ENCODE results near the gene KIF14.

DNA sequence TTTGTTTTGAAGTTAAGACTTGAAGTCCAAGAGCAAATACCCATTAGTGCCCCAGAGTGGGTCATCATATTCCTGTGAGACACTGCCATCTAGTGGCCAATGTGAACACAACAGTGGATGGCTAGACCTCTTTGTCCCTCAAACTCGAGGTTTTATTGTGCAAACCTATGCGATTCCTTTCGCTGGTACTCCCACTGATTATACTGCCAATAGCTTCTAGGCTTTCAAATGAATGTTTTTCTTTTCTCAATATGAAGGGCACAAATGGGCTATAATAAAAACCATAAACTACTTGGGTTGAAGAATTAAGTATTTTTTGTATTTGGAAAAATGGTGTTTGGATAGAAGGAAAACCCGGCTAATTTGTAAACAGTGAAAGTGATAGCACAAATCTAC lies 110.3 kb downstream of the KIF14 start:
- TF ChIP-seq RAD21 (CRISPR knock-in tag; IDR thresholded peaks at IDR 0.05) (peak; percentile 74), ZNF160 (CRISPR knock-in tag; IDR thresholded peaks at IDR 0.05) (no peak), ZNF558 (CRISPR knock-in tag; IDR thresholded peaks at IDR 0.05; ENCODE audit: borderline replicate concordance) (no peak), CHD2 (IDR thresholded peaks at IDR 0.05; ENCODE audit: low read depth, low read length) (no peak), TAF1 (CRISPR knock-in tag; IDR thresholded peaks at IDR 0.05) (no peak), ZNF343 (CRISPR knock-in tag; IDR thresholded peaks at IDR 0.05) (no peak), POLR2AphosphoS5 (IDR thresholded peaks at IDR 0.05; ENCODE audit: low read depth, low read length) (no peak), KDM4B (CRISPR knock-in tag; IDR thresholded peaks at IDR 0.05) (no peak), EP300 (IDR thresholded peaks at IDR 0.05; ENCODE audit: low read depth in 2 of 2, low read length in 2 of 2) (no peak), EP300 (CRISPR knock-in tag; IDR thresholded peaks at IDR 0.05; ENCODE audit: borderline replicate concordance) (no peak)
- TF ChIP-seq, protein P1, sequence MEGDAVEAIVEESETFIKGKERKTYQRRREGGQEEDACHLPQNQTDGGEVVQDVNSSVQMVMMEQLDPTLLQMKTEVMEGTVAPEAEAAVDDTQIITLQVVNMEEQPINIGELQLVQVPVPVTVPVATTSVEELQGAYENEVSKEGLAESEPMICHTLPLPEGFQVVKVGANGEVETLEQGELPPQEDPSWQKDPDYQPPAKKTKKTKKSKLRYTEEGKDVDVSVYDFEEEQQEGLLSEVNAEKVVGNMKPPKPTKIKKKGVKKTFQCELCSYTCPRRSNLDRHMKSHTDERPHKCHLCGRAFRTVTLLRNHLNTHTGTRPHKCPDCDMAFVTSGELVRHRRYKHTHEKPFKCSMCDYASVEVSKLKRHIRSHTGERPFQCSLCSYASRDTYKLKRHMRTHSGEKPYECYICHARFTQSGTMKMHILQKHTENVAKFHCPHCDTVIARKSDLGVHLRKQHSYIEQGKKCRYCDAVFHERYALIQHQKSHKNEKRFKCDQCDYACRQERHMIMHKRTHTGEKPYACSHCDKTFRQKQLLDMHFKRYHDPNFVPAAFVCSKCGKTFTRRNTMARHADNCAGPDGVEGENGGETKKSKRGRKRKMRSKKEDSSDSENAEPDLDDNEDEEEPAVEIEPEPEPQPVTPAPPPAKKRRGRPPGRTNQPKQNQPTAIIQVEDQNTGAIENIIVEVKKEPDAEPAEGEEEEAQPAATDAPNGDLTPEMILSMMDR (CRISPR knock-in tag; IDR thresholded peaks at IDR 0.05) = peak; percentile 88
- TF ChIP-seq, protein P2, sequence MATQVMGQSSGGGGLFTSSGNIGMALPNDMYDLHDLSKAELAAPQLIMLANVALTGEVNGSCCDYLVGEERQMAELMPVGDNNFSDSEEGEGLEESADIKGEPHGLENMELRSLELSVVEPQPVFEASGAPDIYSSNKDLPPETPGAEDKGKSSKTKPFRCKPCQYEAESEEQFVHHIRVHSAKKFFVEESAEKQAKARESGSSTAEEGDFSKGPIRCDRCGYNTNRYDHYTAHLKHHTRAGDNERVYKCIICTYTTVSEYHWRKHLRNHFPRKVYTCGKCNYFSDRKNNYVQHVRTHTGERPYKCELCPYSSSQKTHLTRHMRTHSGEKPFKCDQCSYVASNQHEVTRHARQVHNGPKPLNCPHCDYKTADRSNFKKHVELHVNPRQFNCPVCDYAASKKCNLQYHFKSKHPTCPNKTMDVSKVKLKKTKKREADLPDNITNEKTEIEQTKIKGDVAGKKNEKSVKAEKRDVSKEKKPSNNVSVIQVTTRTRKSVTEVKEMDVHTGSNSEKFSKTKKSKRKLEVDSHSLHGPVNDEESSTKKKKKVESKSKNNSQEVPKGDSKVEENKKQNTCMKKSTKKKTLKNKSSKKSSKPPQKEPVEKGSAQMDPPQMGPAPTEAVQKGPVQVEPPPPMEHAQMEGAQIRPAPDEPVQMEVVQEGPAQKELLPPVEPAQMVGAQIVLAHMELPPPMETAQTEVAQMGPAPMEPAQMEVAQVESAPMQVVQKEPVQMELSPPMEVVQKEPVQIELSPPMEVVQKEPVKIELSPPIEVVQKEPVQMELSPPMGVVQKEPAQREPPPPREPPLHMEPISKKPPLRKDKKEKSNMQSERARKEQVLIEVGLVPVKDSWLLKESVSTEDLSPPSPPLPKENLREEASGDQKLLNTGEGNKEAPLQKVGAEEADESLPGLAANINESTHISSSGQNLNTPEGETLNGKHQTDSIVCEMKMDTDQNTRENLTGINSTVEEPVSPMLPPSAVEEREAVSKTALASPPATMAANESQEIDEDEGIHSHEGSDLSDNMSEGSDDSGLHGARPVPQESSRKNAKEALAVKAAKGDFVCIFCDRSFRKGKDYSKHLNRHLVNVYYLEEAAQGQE (IDR thresholded peaks at IDR 0.05; ENCODE audit: borderline replicate concordance in 1 of 2, low read depth in 1 of 2, low read length in 2 of 2) = no peak
- TF ChIP-seq, protein P3, sequence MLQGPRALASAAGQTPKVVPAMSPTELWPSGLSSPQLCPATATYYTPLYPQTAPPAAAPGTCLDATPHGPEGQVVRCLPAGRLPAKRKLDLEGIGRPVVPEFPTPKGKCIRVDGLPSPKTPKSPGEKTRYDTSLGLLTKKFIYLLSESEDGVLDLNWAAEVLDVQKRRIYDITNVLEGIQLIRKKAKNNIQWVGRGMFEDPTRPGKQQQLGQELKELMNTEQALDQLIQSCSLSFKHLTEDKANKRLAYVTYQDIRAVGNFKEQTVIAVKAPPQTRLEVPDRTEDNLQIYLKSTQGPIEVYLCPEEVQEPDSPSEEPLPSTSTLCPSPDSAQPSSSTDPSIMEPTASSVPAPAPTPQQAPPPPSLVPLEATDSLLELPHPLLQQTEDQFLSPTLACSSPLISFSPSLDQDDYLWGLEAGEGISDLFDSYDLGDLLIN (CRISPR knock-in tag; IDR thresholded peaks at IDR 0.05; ENCODE audit: borderline replicate concordance) = no peak
